Suppressor macrophage treated with lipopolysaccharide for 1 hour (primary cell): ENCODE measurements around the gene SLCO1B3.
"Not testable (repeated sequence)": the region's sequence is repeated elsewhere in the genome, so short reads cannot be mapped to it uniquely, and the experiment has no call there.

Experiments used
- DNase-seq, 3 donors: peaks; one replicate each; pipeline ENCODE4 v3.0.0-alpha.2; 2020 to 2022

SLCO1B3 gene, protein sequence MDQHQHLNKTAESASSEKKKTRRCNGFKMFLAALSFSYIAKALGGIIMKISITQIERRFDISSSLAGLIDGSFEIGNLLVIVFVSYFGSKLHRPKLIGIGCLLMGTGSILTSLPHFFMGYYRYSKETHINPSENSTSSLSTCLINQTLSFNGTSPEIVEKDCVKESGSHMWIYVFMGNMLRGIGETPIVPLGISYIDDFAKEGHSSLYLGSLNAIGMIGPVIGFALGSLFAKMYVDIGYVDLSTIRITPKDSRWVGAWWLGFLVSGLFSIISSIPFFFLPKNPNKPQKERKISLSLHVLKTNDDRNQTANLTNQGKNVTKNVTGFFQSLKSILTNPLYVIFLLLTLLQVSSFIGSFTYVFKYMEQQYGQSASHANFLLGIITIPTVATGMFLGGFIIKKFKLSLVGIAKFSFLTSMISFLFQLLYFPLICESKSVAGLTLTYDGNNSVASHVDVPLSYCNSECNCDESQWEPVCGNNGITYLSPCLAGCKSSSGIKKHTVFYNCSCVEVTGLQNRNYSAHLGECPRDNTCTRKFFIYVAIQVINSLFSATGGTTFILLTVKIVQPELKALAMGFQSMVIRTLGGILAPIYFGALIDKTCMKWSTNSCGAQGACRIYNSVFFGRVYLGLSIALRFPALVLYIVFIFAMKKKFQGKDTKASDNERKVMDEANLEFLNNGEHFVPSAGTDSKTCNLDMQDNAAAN

DNA sequence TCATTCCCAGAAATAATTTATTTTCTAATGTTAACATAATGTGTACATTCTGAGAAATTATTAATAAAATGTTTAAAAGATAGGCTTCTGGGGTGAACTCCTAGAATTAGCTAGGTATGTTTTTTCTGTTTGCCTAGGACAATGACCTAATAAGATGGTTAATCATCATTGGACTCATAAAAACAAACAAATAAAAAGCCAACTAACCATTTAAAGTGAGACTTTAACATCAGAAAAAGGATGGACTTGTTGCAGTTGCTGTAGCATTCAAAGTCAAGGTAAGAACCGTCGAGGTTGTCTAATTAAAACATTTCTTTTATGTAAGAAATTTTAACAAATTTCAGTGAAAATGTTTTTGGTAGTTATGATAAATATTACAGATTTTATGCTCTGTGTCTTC lies at the start of gene SLCO1B3:
Gene SLCO1B3, plus strand, starts transcription at position 219 of the 400 bp plus-strand sequence. CDS start 5,034 bp downstream, outside the sequence.
- DNase-seq: no peak

DNA sequence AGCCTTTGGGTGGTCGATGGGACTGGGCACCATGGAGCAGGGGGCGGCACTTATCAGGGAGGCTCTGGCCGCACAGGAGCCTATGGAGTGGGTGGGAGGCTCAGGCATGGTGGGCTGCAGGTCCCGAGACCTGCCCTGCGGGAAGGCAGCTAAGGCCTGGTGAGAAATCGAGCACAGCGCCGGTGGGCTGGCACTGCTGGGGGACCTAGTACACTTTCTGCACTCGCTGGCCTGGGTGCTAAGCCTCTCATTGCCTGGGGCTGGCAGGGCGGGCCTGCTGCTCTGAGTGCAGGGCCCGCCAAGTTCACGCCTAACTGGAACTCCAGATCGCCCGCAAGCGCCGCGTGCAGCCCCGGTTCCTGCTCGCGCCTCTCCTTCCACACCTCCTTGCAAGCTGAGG lies 33.1 kb upstream of the SLCO1B3 start:
- DNase-seq: no peak

DNA sequence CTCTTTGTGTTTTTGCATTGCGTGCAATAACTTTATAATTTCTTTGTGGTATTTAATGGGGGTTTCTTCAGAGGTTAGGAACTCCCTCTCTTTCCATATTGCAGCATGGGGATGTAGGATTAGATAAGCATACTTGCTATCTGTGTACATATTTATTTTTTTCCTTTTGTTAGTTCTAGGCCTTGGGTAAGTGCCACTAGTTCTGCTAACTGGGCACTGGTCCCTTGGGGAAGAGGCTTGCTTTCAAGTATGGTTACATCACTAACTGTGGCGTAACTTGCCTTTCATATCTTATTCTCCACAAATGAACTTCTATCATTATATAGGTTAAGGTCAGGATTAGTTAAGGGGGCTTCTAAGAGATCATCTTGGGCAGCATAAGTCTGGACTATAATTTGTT lies 31.5 kb upstream of the SLCO1B3 start:
- no peak for DNase-seq

DNA sequence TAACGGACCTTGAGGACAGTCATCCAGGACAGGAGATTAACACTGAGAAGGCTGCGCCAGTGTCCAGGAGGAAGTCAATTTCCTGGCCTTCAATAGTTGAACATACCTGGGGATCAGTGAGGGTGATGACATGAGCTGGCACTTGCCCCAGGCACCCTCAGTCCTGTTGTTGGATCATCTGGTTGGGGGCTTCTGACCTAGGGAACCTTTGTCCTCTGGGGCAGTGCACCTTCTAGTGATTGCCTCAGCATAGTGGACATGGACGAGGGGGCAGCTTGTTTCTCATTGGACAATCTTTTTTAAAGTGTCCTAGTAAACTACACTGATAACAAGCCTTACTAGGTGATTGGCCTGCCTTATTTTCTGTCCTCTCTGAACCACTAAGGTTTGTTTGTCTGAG lies 30.5 kb upstream of the SLCO1B3 start:
- DNase-seq: not testable (repeated sequence)

DNA sequence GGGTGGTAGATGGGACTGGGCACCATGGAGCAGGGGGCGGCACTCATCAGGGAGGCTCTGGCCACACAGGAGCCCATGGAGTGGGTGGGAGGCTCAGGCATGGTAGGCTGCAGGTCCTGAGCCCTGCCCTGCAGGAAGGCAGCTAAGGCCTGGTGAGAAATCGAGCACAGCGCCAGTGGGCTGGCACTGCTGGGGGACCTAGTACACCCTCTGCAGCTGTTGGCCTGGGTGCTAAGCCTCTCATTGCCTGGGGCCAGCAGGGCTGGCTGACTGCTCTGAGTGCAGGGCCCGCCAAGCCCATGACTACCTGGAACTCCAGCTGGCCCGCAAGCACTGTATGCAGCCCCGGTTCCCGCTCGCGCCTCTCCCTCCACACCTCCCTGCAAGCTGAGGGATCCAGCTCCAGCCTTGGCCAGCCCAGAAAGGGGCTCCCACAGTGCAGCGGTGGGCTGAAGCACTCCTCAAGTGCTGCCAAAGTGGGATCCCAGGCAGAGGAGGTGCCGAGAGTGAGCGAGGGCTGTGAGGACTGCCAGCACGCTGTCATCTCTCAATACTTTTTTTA lies 26.6 kb upstream of the SLCO1B3 start:
- DNase-seq: not testable (repeated sequence)

DNA sequence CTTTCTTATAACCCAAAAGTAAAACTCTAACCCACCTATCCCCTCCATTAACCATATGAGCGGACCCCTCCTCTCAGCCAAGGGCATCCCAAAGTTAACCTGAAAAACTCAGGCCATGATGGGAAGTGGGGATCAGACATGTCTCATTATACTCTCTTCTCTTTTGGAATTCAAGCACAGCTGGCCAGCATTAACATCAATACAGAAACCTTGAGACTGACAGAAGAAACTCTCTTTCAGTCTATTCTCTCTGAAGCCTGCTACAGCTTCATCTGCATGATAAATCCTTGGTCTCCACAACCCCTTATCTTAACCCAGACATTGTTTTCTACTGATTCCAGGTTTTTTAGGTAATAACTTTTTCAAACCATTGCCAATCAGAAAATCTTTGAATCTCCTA lies 17.5 kb upstream of the SLCO1B3 start:
- DNase-seq: no peak

DNA sequence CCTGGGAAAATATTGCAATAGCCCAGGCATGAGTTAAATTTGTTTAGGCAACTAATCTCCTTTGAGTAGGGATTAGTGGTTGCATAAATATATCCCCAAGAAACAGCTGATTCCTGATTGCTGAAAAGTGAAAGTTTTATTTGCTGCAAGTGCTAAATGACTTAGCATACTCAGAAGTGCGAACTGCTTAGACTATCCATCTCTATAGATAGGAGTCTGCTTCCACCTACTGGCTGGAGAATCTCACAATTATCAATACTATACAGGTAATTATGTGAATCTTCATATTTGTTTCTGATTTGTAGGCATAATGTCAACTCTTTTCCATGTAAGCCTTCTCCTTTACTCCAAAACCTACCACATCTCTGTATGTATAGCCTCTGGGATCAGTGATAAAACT lies 12.0 kb upstream of the SLCO1B3 start:
- DNase-seq: no peak

DNA sequence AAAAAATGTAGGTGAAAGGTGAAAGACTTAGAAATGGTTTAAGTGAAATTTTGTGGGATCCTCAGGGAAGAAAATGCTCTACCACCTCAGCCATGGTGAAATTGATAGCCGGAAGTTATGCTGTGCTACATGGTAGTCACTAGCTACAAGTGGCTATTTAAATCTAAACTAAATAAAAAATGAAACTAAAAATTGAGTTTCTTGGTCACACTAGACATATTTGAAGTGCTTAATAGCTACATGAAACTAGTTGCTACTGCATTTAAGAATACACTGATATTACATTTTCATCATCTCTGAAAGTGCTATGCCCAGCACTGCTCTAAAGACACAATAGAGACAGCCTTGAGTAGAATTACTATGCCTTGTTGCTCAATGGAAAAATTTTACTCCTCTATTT lies 10.3 kb upstream of the SLCO1B3 start:
- DNase-seq: no peak

DNA sequence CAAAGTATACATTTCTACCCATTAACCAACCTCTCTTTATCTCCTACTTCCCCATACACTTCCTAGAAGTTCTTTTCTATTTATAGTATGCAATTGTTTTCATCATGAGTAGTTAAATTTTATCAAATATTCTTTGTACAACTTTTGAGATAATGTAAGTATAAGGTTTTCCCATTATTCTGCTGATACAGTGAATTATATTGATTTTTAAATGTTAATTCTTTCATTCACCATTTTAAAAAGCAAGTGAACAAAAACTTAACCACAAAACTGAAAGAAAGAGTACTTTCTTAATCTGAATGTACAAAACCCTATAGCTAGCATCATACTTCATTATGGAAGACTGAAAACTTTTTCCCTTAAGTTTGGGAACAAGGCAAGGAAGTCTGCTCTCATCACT lies 9.5 kb upstream of the SLCO1B3 start:
- DNase-seq: no peak

DNA sequence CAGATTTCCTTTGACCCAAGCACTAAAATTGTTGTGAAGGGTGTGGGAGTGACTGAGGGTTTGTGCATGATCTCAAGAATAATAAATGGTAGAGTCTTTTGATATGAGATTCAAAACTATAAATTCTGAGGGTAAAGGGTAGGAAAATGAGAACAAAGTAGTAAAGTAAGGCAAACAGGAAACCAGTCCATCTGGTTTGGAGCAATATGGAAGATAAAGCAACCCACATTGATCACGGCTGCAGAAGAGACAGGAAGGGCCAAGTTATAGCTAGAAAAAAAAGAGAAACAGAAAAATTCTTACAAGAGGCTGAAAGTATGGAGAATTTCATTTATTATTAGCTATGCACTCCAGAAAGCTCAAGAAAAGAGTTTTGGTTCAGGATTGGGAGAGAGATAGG lies 4.6 kb upstream of the SLCO1B3 start:
- no peak for DNase-seq

DNA sequence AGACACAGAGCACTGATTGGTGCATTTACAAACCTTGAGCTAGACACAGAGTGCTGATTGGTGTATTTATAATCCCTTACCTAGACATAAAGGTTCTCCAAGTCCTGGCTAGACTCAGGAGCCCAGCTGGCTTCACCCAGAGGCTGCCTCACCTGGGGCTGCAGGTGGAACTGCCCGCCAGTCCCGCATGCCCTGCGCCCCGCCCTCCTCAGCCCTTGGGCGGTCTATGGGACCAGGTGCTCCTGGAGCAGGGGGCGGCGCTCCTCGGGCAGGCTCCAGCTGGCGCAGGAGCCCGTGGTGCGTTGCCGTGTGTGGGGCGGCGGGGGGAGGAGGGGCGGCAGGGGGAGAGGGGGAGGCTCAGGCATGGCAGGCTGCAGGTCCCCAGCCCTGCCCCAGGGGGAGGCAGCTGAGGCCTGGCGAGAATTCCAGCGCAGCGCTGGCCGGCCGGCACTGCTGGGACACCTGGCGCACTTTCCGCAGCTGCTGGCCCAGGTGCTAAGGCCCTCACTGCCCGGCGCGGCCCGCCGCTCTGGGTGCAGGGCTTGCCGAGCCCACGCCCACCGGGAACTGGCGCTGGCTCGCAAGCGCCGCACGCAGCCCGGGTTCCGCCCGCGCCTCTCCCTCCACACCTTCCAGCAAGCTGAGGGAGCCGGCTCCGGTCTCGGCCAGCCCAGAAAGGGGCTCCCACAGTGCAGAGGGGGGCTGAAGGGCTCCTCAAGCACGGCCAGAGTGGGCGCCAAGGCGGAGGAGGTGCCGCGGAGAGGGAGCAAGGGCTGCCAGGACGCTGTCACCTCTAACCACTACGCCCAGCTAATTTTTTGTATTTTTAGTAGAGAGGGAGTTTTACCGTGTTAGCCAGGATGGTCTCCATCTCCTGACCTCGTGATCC lies 3.1 kb upstream of the SLCO1B3 start:
- no peak for DNase-seq

DNA sequence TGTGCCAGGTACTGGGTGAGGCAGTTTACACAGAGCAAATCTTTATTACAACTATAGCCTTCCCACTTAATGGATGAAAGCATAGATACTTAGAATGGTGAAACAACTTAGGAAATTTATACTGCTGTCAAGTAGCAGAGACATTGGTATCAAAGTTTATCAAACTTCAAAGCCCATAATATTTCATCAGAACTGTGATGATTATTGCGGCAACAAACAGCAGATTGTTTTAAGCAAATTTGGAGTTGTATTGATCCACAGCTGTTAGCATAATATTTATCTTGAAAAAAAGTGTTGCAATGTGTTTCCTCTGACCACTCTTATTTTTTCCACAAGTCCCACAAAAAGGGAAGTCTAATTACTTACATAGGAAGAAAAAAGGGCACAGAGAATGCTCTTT lies 2.0 kb upstream of the SLCO1B3 start:
- no peak for DNase-seq

DNA sequence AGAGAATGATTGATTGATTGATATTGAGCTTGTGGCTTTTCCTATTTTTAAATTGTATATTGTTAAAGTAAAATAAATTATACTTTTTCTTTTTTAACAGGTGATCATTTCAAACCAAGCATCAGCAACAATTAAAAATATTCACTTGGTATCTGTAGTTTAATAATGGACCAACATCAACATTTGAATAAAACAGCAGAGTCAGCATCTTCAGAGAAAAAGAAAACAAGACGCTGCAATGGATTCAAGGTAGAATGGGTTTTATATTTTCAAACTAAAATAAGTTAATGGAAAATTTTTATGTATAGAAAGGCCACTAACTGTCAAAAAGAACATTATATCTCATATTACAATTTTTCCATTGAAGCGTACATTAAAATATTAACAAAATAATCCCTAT lies 5.1 kb downstream of the SLCO1B3 start:
- no peak for DNase-seq

DNA sequence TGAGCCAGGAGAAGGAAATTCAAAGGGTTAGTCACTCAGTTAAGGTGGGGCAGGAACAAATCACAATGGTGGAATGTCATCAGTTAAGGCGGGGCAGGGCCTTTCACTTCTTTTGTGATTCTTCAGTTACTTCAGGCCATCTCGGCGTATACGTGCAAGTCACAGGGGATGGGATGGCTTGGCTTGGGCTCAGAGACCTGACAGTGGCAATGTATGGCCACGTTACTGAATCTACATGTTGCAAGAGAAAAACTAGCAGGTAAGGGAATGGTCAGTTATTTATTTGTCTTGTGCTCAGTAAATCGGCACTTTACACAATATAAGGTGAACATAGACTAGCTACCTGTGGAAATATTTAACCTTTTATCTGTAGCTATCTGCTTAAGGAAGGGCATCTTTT lies 11.9 kb downstream of the SLCO1B3 start:
- no peak for DNase-seq

DNA sequence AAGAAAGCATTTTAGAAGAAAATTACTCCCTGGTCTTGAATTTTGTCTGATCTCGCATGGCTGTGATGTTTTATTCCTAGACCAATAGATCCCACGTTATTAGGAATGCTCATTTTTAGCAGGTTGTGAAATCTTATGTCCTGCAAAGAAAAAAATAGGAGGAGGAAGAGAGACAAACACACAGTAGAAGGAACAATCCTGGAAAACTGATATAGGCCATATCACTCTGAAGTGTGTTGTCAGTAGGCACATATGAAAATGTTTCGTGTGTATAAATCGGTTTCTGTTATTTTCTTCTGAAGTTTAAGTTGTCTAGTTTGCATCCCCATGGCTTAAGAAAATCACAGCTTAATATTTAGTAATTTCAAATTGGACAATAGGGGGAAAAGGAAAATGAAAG lies 12.4 kb downstream of the SLCO1B3 start:
- DNase-seq: no peak

DNA sequence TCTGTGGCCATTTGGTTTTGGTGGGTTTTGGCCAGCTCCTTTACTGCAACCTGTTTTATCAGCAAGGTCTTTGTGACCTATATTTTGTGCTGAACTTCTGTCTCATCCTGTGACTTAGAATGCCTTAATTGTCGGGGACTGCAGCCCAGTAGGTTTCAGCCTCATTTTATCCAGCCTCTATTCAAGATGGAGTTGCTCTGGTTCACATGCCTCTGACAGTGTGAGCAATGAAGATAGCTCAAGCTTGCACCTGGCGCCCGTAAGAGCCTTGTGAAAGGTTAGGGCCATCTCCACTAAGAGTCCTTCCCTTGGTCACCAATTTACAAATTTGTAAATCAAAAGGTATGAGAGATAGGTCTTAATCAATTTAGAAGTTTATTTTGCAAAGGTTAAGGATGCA lies 19.4 kb downstream of the SLCO1B3 start:
- DNase-seq: no peak

DNA sequence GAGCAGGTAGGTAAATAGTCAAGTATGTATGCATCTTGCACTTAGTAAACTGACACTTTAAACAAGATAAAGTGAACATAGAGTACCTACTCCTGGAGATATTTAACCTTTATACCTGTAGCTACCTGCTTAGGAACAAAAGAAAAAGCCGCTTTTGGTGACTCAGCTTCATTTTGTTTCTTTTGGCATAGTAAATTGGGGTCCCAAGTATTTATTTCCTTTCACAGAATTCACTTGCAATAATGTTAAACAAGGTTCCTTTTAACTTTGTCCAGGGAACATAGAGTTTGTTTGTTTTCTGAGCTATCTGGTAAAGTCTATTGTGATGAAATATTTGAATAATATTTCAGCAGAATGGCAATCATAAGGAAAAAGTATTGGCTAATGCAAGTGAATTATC lies 20.0 kb downstream of the SLCO1B3 start:
- no peak for DNase-seq

DNA sequence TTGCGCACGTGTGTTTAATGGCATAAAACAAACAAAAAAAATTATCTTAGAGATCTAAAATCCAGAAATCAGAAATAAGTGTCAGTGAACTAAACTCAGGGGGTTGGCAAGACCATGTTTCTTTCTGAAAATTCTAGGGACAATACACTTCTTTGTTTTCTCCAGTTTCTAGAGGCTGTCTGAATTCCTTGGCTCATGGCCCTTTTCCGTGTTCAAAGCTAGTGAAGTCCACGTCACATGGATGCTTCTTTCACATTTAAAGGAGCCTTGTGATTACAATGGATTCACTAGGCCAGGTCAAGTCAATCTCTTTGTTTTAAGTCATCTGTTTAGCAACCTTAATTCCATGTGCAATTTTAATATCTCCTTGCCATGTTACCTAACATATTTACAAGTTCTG lies 22.4 kb downstream of the SLCO1B3 start:
- no peak for DNase-seq

DNA sequence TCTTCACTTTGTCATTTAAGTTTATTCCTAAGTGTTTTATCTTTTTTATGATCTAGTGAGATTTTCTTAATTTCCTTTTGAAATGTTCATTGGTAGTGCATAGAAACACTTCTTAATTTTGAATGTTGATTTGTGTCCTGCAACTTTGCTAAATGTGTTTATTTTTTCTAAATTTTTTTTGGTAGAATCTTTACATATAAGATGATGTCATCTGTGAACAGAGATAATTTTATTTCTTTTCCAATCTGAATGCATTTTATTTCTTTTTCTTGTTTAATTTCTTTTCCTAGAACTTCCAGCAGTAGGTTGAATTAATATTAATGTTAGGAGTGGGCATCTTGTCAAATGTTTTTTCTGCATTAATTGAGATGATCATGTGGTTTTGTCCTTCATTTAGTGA lies 42.1 kb downstream of the SLCO1B3 start:
- no peak for DNase-seq

DNA sequence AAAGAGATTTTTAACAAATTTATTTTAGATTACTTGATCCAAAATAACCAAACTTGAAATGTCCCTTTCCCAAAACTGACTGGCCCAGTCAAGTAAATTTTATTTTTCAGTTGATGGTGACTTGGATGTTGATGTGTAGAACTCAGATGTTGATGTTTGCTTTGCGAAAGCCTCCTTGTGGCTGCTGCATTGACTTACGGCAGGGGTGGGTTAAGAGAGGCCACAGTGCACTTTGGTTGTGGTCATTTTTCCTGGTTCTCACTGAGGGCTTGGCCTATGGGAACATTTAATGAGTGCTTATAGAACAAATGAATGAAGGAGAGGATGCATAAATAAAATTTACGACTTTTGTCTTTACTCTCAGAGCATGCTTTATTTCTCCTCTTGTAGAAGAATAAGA lies 52.6 kb downstream of the SLCO1B3 start:
- DNase-seq: no peak

DNA sequence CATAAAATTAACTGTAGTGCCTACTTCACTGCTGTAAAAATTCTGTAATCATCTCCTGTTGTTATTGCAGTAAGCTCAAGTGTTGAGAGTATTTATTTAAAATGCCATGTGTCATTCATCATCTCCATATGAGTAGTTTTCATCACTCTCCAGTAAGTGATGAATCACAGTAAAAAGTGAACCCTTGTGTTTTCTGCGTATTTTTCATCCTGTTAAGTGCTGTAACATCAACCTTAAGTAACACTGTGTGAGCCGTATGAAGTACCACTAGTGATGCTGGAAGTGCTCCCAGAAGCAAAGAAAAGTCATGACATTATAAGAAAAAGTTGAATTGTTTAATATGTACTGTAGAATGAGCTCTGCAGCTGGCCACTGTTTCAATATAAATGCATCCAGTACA lies 55.4 kb downstream of the SLCO1B3 start:
- no peak for DNase-seq

DNA sequence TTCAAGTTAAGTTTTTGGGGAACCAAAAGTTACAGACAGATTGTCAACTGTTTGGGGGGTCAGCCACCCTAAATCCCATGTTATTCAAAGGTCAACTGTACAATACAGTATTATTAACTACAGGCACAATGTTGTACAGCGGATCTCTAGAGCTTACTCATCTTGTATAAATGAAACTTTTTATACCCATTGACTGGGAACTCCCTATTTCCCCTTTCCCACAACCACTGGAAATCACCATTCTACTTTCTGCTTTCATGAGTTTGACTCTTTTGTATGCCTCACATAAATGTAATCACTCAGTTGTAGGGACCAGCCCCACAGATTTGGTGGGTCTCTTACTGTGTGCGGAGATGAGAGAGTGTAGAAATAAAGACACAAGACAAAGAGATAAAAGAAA lies 57.8 kb downstream of the SLCO1B3 start:
- DNase-seq: no peak

DNA sequence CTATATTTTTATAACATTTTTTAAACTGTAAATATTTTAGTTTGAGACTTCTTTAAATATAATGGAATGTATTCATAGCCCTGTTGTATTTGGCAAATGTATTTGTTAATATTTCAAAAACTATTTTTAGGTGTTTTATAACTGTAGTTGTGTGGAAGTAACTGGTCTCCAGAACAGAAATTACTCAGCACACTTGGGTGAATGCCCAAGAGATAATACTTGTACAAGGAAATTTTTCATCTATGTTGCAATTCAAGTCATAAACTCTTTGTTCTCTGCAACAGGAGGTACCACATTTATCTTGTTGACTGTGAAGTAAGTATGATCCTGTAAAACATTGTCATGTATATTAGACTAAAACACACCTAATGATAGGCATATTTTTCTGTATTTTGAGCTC lies 72.8 kb downstream of the SLCO1B3 start:
- no peak for DNase-seq
